Keratinocyte (primary cell): ENCODE data around the gene SSBP2. TPM values are rescaled to one million over a fixed set of nuclear protein-coding genes. Genes with fewer than 3 reads are reported as not detected.

Source experiments
- DNase-seq: peaks from one replicate; pipeline ENCODE4 v3.0.0-alpha.2; 2011; ENCODE audit warnings: low read depth, missing footprints, low spot score
- FAIRE-seq: peaks from 2 replicates; lab custom pipeline; 2011; peaks lifted over from hg19 to GRCh38; lab: Jason Lieb, UNC
- H2AFZ ChIP-seq: 2 replicates; pipeline ENCODE4 v1.6.0; 2012; ENCODE audit warnings: low read length, control low read depth, inconsistent platforms; ENCODE audit not compliant: control insufficient read depth
- H3K27ac ChIP-seq: 2 replicates; pipeline ENCODE4 v1.5.1; 2011; ENCODE audit warnings: low read length; ENCODE audit not compliant: control insufficient read depth, insufficient read depth
- H3K27me3 ChIP-seq: 3 replicates; pipeline ENCODE4 v1.6.0; 2011; ENCODE audit warnings: low read length; ENCODE audit not compliant: control insufficient read depth, insufficient read depth; ENCODE audit errors: extremely low read depth
- H3K36me3 ChIP-seq, 2 experiments: 2 replicates in 1 of 2; 3 replicates in 1 of 2; pipeline ENCODE4 v1.5.1; 2011; ENCODE audit warnings: low read length in 2 of 2, mild to moderate bottlenecking in 1 of 2; ENCODE audit not compliant: control insufficient read depth in 2 of 2, insufficient read depth in 2 of 2; ENCODE audit errors: extremely low read depth in 1 of 2
- H3K4me1 ChIP-seq: 3 replicates; pipeline ENCODE4 v1.5.1; 2011; ENCODE audit warnings: low read length; ENCODE audit not compliant: control insufficient read depth, insufficient read depth; ENCODE audit errors: extremely low read depth
- H3K4me2 ChIP-seq: 3 replicates; pipeline ENCODE4 v1.6.0; 2011; ENCODE audit warnings: low read depth, low read length; ENCODE audit not compliant: control insufficient read depth, insufficient read depth; ENCODE audit errors: extremely low read depth
- H3K4me3 ChIP-seq, 3 experiments: fragments of 200-600 bp in 1 of 3; sonication (generic) in 1 of 3; 2 replicates in 2 of 3; 3 replicates in 1 of 3; pipeline ENCODE4 v1.5.1; 2011 to 2016; ENCODE audit warnings: low read length in 3 of 3, mild to moderate bottlenecking in 3 of 3, control low read depth in 2 of 3, inconsistent platforms in 1 of 3, low read depth in 1 of 3, mixed read lengths in 1 of 3, mixed run types in 1 of 3, moderate library complexity in 1 of 3; ENCODE audit not compliant: control insufficient read depth in 2 of 3, insufficient read depth in 2 of 3; ENCODE audit errors: extremely low read depth in 1 of 3
- H3K79me2 ChIP-seq: 2 replicates; pipeline ENCODE4 v1.6.0; 2012; ENCODE audit warnings: low read length; ENCODE audit not compliant: control insufficient read depth, insufficient read depth
- H3K9ac ChIP-seq: 3 replicates; pipeline ENCODE4 v1.6.0; 2011; ENCODE audit warnings: low read length; ENCODE audit not compliant: control insufficient read depth, insufficient read depth; ENCODE audit errors: extremely low read depth
- H3K9me1 ChIP-seq: 3 replicates; pipeline ENCODE4 v1.6.0; 2011; ENCODE audit warnings: low read length; ENCODE audit not compliant: control insufficient read depth, insufficient read depth; ENCODE audit errors: extremely low read depth
- H3K9me3 ChIP-seq: 2 replicates; pipeline ENCODE4 v1.5.1; 2012; ENCODE audit warnings: low read depth, low read length; ENCODE audit not compliant: control insufficient read depth
- H4K20me1 ChIP-seq: 3 replicates; pipeline ENCODE4 v1.6.0; 2011; ENCODE audit warnings: low read length; ENCODE audit not compliant: control insufficient read depth, insufficient read depth; ENCODE audit errors: extremely low read depth
- CTCF ChIP-seq, 3 experiments: IDR thresholded peaks in 1 of 3; conservative IDR thresholded peaks in 1 of 3; optimal IDR thresholded peaks in 1 of 3; 2 replicates in 2 of 3; 3 replicates in 1 of 3; pipeline versions ENCODE3 to v1.5.1; 2011; ENCODE audit warnings: low read length in 3 of 3, mild to moderate bottlenecking in 3 of 3, moderate library complexity in 2 of 3, control low read depth in 1 of 3, inconsistent platforms in 1 of 3; ENCODE audit not compliant: insufficient read depth in 2 of 3; ENCODE audit errors: extremely low read depth in 1 of 3
- EZH2 ChIP-seq: IDR thresholded peaks from one replicate; pipeline ENCODE4 v1.6.1; 2012; ENCODE audit warnings: inconsistent platforms, mild to moderate bottlenecking, low read length, moderate library complexity
- dilution Hi-C: fragments of 300-500 bp; cut with MboI; formaldehyde crosslinking; loops from one replicate; pipeline ENCODE4 v1.7.0; 2020; ENCODE audit warnings: low sequenced_read_pairs; ENCODE audit not compliant: extremely low pct_ligation_motif_present
- polyA plus RNA-seq, 5 experiments: library from polyadenylated mRNA; depleted of rRNA in 3 of 5; stranded (reverse) in 3 of 5; stranded (forward) in 1 of 5; unstranded in 1 of 5; fragments of >200 nt; gene quantifications; 1 replicate in 1 of 5; 2 replicates in 3 of 5; 3 replicates in 1 of 5; pipeline versions ENCODE4 v1.2.1 to v1.2.3, GENCODE V29; 2011 to 2012; ENCODE audit warnings: missing spikeins in 2 of 5, low read depth in 1 of 5, low replicate concordance in 1 of 5

SSBP2 gene
- polyA plus RNA-seq, 1 donor (not counting 4 experiments of a cell fraction or from before 2014, with no cell fraction given): 14.6 TPM

DNA sequence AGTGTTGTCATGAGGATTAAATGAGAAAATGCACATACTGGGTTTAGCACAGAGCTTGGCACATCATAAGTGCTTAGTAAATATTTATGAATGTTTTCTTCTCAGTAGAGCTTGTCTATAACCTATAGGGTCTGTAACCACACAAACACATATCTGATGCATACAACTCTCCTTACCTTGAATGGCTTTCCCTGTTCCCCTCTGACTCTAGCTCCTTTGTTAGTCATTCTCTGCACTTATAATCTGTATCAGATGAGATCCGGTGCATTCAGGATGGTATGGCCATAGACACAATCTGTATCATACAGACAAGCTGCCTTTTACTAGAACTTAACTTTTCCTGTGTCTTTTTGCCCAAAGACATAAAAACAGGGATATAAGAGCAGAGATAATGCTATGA lies 11.1 kb upstream of the SSBP2 start:
- Histone ChIP-seq H3K4me2 (no peak overlapping the region), H3K4me3 (no peak overlapping the region), H3K4me1 (peaks cover 5% of the 10 kb centered on the region), H3K9me3 (no peaks in the 10 kb centered on the region), H3K27ac (no peak overlapping the region), H2AFZ (no peak overlapping the region), H3K9me1 (no peaks in the 10 kb centered on the region), H3K27me3 (no peaks in the 10 kb centered on the region), H3K79me2 (no peaks in the 10 kb centered on the region), H3K9ac (no peak overlapping the region), H4K20me1 (no peaks in the 10 kb centered on the region), H3K36me3 (no peaks in the 10 kb centered on the region)
- no peak for TF ChIP-seq CTCF (optimal IDR thresholded peaks at IDR 0.05 in 1 of 3, IDR thresholded peaks at IDR 0.05 in 1 of 3, conservative IDR thresholded peaks at IDR 0.05 in 1 of 3; ENCODE audit: extremely low read depth in 1 of 3, insufficient read depth in 2 of 3, low read length in 3 of 3)
- TF ChIP-seq EZH2: no peak
- FAIRE-seq (no peak), DNase-seq (no peak)
- dilution Hi-C loops: no loop called here

DNA sequence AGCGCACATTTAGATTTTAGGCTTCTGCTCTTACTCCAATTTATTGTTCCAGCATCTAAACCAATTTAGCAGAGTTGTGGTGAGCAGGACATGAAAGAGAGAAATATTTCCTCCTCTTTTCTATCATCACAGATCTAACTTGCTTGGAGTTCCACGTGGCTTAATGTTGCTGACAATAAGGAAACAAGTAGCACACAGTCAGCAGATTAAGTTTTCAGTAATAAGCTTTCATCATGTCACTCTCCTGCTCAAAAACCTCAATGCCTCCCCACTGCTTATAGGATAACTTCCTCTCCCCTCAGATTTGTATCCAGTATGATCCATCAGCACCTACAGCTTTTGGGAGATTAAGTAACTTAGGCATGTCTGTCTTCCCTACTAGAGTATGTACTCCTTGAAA lies 10.4 kb upstream of the SSBP2 start:
- TF ChIP-seq CTCF (optimal IDR thresholded peaks at IDR 0.05 in 1 of 3, IDR thresholded peaks at IDR 0.05 in 1 of 3, conservative IDR thresholded peaks at IDR 0.05 in 1 of 3; ENCODE audit: extremely low read depth in 1 of 3, insufficient read depth in 2 of 3, low read length in 3 of 3): no peak
- TF ChIP-seq EZH2: no peak
- peak; percentile 49 for FAIRE-seq
- dilution Hi-C loops: no loop called here

More for the DNA sequence above, 10.4 kb upstream of the SSBP2 start:
- Histone ChIP-seq H3K9me3 (no peaks in the 10 kb centered on the region), H3K4me1 (peaks cover 12% of the 10 kb centered on the region), H3K4me2 (no peak overlapping the region), H3K4me3 (no peak overlapping the region), H4K20me1 (no peaks in the 10 kb centered on the region), H3K79me2 (no peaks in the 10 kb centered on the region), H3K9ac (no peak overlapping the region), H3K27ac (no peak overlapping the region), H3K36me3 (no peaks in the 10 kb centered on the region), H2AFZ (no peak overlapping the region), H3K27me3 (no peaks in the 10 kb centered on the region), H3K9me1 (no peaks in the 10 kb centered on the region)
- no peak for DNase-seq
